HG03135 (cell line): ENCODE data around the gene PRKAR1B.

Experiments used
- ATAC-seq: cut with Tn5 transposase; IDR thresholded peaks from one replicate; pipeline ENCODE4 v1.9.1; 2021; ENCODE audit warnings: mild to moderate bottlenecking, moderate library complexity; ENCODE audit not compliant: unreplicated experiment

The PRKAR1B gene

DNA sequence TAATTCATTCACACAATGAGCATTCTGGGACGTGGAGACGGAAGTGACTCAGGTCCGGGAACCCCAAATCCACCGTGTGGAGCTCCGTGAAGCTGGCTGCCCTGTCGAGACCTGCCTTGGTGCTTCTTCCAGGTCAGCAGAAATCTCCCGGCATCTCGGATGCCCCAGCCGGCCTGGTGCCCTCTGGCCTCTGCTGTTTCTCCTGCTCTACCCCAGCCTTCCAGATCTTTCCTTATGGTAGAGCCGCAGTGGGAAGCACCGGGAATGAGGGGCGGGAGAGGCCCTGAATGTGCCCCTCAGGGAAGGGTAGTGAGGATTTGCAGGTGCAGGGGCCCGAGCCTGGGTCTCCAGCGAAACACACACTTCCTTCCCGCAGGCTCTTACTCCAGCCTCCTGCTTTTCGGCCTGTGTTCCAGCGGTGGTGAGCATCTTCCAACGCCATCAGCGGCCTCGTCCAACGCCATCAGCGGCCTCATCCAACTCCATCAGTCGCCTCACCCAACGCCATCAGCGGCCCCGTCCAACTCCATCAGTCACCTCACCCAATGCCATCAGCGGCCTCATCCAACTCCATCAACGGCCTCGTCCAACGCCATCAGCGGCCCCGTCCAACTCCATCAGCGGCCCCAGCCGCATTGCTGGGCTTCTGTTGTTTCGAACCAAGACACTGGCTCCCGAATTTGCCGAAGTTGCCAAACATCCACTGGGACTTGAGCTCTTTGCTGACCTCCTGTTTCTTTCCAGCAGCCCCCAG lies 150.4 kb downstream of the PRKAR1B start:
- ATAC-seq, result no peak

GRCh38 chr7:575425-576366 lies 151.4 kb downstream of the PRKAR1B start:
- no peak for ATAC-seq

DNA sequence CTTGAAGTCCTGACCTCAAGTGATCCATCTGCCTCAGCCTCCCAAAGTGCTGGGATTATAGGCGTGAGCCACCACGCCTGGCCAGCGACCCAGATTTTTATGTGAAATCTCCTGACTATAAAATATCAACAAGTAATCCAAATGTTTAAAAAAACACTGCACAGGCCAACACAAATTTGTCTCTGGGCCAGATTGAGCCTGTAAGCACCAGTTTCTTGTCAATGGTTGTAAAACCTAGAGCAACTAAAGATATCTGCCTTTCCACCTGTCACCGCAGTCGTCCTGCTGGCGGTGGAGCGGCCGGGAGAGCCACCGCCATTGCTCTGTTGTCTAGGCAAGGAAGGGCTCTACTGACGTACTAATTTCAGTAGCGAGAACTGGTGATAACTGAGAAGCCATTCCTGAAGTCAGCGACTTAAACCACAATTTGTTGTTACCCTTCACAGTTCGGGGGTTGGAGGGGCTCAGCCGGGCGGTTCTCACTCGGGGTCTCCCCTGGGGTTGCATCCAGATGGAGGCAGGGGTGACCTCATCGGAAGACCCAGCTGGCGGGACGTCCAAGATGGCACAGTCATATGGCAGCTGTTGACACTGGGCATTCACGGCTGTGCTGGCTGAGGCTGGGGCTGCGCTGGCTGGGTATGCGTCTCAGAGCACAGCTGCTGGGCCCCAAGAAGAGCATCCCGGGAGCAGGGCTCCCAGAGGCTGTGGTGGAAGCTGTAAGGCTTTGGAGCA lies 152.3 kb downstream of the PRKAR1B start:
- no peak for ATAC-seq

GRCh38 chr7:573933-574381 lies 153.1 kb downstream of the PRKAR1B start:
- no peak for ATAC-seq

DNA sequence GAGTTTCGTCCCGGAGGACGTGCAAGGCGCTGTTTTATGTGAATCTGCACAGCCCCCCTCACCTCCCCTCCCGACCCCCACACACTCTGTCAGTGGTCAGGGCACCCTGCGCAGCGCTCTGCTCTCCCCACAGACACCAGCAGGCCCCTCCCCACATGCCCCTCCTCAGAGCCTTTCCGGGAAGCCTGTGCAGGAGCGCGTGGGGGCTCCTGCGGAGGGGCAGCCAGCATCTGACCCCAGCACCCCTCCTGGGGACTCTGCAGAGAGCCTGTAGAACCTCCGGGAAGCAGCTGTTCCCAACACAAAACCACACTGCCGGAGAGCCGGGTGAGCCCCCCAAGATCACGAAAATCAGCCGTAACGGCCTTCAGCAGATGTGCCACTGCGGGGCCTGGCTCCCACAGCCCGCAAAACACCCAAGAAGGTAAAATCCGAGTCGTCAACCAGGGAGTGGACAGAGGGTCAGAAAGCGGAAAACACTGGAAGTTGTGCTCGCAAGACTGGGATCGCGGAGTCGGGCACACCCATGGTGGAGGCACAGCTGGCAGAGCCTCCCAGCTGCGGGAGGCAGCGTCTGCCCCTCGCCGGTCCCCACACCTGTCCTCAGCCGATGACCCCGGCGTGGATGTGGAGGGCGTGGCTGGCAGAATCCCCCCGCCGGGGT lies 153.7 kb downstream of the PRKAR1B start:
- ATAC-seq, result no peak

DNA sequence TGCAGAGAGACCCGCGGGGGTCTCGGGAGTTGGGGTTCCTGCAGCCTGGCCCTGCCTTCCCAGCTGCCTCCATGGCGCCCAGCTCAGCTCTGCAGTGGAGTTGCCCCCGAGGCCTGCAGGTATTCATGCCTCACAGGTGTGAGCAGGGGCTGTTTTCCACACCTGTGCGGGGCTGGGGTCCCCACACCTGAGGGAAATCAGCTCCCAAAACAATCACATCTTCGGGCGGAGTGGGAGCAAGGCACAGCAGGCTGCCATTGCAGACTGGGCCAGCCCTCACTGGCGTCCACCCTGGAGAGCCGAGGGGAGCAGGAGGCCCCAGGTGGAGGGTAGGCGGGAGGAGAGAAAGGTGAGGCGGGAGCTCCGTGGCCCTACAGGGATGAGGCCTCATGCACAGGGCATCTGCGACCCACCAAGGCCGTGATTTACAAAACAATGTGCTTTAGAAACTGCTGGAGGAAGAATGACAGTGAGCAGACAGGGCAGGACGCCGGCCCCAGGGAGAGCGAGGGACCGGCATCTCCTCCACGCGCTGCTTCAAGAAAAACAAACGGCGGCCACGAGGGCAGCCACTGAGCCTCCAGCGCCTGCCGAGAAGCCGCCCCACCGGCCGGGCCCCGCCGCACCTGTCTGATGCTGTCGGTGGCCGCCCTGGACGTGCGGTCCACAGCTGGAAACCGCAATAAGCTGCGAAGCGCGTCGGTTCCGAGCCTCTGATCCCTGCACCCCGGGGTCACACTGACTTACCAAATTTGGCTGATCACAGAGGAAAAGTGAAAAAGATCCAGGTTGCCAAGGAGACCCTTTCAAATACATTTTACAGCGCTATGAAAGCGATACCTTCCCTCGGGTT lies 154.4 kb downstream of the PRKAR1B start:
- ATAC-seq, result no peak

- no peak for ATAC-seq
These were observed 155.2 kb downstream of the PRKAR1B start for GRCh38 chr7:571718-572415.

GRCh38 chr7:571096-571717 lies 155.9 kb downstream of the PRKAR1B start:
- ATAC-seq, result no peak

GRCh38 chr7:570801-571070 lies 156.3 kb downstream of the PRKAR1B start:
- no peak for ATAC-seq

GRCh38 chr7:569996-570800 lies 156.9 kb downstream of the PRKAR1B start:
- no peak for ATAC-seq

DNA sequence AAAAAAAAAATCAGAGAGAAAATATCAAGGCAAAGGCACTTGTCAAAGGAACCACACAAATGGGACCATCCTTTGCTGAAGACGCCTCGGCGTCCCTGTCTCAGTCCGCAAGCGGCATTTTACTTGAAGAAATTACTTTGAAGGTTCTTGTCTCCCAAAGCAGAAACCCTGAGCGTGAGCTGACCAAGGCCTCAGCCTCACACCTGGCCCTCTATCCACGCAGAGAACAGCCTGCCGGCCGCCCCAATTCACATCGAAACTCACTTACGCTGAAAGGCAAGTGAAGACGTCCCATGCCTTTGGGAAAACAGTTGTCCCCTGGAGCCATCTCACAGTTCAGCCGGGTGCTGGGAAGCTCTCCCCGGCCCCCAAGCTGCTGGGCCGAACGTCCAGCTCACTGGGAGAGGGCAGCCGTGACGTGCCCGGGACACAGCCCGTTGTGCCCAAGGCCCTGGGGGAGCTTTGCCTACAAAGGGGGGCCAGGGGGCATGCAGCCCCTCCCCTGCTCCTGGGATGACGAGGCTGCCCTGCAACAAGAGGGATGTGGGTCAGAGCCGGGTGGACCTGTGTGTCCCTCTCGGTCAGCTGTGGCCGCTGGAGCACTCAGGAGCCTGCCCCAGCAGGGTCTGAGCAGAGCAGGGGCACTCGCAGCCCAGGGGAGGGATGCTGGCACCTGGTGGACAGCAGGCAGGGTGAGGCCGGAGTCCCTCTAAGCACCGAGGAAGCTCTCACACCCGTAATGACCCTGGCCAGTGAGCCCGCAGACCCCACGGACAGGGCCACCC lies 157.8 kb downstream of the PRKAR1B start:
- ATAC-seq, result no peak

DNA sequence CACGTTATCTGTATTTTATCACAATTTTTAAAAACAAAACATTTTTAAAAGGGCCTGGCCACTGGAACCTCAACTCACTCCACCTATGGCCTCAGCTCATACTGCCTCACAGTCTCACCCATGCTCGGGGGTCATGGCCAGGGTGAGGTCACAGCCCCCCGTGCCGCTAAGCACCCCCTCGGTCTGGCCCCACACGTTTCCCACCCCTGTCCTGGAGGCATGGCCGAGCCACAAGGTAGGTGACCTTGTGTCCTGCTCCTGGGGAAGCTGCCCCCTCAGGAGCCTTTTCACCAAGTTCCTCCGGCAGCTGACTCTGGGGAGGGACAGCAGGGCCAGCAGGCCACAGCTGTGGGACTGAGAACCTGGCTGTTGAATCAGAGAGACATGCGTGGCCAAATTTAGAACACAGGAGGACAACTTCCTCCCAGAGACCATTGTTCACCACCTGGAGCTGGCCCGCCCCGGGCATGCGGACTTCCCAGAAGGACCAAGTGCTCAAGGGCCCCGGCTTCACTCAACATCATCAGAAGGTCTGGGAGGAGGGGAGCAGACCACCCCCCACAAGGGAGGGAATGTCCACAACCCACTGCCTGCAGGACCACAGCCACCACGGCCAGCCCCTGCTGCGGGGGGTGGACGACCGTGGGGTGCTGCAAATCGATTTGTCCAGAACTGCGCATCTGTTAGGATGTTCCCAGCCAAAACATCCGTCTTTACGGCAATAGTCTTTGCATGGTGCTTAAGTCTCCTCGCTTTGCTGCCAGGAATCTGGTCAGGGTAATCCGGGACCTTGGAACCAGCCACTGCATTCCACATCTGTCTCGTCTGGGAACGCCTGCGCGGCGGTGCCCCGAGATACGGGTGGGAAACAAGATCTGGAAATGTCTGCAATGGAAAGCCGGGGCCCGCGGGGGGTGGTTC lies 158.8 kb downstream of the PRKAR1B start:
- ATAC-seq, result no peak

DNA sequence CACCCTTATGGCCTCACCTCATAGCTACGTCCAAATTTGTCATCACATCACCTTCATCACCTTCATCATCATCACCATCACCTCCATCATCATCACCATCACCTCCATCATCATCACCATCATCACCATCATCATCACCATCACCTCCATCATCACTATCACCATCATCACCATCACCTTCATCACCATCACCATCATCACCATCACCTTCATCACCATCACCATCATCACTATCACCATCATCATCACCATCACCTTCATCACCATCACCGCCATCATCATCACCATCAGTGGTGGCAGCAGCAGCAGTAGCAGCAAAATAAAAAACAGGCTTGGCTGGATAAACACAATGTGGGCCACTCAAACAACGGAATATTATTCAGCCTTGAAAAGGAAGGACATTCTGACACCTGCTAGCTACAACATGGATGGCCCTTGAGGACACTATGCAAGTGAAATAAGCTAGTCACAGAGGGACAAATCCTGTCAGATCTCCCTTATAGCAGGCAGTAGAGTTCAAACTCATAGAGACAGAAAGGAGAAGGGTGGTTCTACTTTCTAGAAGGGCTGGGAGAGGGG lies 159.7 kb downstream of the PRKAR1B start:
- no peak for ATAC-seq

DNA sequence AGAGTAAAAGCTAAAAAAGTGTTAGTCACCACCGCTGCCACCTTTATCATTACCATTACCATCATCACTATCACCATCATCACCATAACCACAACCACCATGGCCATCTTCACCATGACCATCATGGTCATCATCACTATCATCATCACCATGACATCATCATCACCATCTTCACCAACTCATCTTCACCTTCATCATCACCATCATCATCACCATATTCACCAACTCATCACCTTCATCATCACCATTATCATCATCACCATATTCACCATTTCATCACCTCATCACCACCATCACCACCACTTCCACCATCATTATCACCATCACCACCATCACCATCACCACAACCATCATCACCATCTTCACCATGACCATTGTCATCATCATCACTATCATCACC lies 161.0 kb downstream of the PRKAR1B start:
- ATAC-seq, result no peak

DNA sequence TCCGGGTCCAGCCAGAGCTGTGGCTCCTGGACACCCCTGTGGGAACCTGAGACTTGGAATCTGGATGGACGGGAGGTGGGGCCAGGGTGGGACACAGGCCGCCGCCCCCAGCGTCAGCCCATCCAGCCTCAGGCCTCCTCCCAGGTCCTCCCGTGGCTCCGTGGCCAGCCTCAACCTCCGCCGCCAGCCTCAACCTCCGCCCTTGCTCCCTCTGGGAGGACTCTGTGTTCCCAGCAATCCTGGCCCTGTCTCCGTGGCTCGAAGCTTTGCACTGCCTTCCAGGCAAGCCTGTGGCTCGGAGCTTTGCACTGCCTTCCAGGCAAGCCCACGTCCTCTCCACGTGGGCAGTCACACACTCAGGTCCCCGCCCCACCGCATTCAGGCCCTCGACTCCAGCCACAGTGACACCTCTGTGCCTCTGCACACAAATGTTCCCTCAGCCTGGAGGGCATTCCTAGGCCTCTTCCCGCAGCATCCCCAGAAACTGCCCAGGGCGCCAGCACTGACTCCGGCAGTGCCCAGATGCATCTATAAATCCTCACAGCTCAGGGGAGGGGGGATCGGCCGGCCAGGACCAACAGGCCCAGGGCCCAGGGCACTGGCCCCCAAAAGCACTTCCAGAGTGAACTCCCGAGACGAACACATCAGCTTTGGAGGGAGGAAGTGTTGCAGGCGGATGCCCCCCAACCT lies 162.8 kb downstream of the PRKAR1B start:
- ATAC-seq, result no peak
